DND-41 (cell line): ENCODE results near the gene KRTAP1-3.

Source experiments
- CTCF ChIP-seq: IDR thresholded peaks from 2 replicates; pipeline ENCODE4 v1.5.1; 2012; ENCODE audit warnings: borderline replicate concordance, low read length, moderate library complexity, mild to moderate bottlenecking; ENCODE audit not compliant: poor library complexity, severe bottlenecking; ENCODE audit errors: extremely low read depth
- EZH2 ChIP-seq: IDR thresholded peaks from 3 replicates; pipeline ENCODE4 v1.6.1; 2012; ENCODE audit warnings: borderline replicate concordance, low read depth, mild to moderate bottlenecking, moderate library complexity, low read length, inconsistent platforms; ENCODE audit not compliant: severe bottlenecking

GRCh38 chr17:41024697-41025096 lies 10.0 kb downstream of the KRTAP1-3 start:
- TF ChIP-seq CTCF (no peak), EZH2 (no peak)
